IPS-11a (cell line): ENCODE results near the gene CHRNB1.
"Not testable (repeated sequence)": the region's sequence is repeated elsewhere in the genome, so short reads cannot be mapped to it uniquely, and the experiment has no call there.

ENCODE experiments used
- H3K4me3 ChIP-seq: one replicate; pipeline ENCODE4 v1.5.1; 2013; ENCODE audit warnings: low read depth, low read length, control low read depth

CHRNB1 gene

DNA sequence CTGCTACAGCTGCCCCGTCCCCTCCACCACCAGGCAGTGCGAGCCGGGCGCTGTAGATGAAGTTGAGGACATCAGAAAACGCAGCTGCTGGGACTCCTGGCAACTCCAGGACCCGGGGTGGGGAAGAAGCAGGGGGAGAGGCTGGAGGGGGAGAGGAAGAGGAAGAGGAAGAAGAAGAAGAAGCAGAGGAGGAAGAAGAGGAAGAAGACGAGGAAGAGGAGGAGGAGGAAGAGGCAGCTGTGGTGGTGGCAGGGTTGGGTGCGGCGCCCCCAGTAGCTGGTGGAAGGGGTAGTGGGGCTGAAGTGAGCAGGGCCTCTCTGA, 21.4 kb downstream of the CHRNB1 start:
- H3K4me3 ChIP-seq: no peak overlapping the region

DNA sequence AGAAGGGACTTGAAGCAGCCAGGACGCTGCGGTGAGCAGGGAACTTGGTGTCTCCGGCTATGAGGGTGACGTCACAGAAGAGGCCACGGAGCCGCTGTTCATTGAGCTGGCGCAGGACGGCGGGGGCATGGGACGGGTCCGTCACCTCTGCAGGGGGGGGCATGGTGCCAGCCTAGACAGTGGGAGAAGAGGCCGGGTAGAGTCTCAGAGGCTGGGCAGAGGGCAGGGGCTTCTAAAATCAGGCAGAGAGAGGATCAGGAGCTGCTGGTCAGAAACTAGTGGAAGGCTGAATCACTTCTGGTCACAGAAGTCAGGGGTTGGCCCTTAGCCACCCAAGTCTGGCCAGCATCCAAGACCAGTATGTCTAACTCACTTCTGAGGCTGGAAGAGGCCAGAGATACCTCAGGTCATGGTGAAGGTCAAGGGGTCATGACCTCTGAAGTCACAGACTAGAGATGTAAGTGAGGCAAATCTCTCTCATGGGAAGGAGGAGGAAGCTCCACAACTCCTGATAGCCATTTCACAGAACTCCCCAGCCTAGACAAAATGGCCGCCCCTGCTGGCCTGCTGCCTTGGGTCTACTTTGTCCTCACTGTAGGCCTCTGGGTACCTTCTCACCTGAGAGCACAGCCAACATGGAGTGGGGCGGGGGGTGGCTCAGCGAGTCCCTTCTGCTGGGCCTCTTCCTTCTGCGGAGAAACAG, 21.9 kb downstream of the CHRNB1 start:
- no peak overlapping the region for H3K4me3 ChIP-seq

DNA sequence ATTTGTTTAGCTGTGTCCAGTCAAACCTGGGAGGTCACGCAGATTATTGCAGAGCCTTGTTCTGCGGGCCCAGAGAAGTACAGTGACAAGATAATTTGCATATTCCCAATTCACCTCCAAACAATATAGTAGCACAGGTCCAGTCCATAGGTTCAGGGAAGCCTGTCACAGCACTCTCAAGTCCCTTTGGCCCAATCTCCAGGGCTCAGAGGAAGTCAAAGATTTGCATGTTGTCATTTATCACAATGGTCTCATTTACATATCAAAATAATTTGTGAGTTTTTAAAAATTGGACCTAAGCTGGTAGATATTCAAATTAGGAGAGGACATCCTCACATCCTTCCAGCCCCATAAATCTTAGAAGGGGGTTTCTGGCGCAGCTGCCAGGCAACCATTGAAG, 22.6 kb downstream of the CHRNB1 start:
- no peak overlapping the region for H3K4me3 ChIP-seq

DNA sequence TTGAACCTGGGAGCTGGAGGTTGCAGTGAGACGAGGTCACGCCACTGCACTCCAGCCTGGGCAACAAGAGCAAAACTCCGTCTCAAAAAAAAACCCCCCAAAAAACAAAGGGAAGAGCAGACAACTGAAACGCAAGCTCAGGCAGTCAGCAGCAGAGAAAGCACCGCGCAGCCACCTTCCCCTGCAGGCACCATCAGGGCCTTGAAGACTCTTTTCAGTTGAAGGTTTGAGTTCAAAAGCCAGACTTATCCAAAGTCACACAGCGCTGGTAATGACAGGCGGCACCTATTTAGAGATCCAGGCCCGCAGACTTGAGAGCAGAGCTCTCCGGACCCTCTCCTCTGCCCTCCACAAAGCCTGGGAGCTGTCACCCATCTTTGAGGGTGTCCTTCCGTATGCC, 23.4 kb downstream of the CHRNB1 start:
- H3K4me3 ChIP-seq: no peak overlapping the region

DNA sequence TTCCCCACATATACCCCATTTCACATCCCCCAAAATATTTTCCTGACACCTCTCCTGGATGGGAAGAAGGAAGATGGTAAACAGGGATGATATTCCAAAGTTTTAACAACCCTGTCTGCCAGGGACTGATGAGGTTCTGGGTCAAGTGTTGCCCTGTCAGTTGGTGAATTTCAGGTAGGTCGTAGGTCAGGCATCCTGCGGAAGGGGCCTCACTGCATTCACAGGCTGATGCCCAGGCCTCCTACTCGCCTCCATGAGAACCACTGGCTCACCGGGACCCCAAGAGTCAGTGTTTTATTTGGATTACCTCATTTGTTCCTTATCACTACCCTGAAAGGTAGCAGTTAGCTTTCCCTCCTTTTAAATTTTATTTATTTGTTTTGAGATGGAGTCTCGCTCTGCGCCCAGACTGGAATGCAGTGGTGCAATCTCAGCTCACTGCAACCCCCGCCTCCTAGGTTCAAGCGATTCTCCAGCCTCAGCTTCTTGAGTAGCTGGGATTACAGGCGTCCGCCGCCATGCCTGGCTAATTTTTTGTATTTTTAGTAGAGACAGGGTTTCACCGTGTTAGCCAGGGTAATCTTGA, 24.0 kb downstream of the CHRNB1 start:
- no peak overlapping the region for H3K4me3 ChIP-seq

DNA sequence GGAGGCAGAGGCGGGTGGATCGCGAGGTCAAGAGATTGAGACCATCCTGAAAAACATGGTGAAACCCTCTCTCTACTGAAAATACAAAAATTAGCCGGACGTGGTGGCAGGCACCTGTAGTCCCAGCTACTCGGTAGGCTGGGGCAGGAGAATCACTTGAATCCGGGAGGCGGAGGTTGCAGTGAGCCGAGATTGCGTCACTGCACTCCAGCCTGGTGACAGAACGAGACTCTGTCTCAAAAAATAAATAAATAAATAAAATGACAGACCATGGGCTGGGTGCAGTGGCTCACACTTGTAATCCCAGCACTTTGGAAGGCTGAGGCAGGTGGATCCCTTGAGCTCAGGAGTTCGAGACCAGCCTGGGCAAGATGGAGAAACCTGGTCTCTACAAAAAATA, 25.0 kb downstream of the CHRNB1 start:
- not testable (repeated sequence) for H3K4me3 ChIP-seq

DNA sequence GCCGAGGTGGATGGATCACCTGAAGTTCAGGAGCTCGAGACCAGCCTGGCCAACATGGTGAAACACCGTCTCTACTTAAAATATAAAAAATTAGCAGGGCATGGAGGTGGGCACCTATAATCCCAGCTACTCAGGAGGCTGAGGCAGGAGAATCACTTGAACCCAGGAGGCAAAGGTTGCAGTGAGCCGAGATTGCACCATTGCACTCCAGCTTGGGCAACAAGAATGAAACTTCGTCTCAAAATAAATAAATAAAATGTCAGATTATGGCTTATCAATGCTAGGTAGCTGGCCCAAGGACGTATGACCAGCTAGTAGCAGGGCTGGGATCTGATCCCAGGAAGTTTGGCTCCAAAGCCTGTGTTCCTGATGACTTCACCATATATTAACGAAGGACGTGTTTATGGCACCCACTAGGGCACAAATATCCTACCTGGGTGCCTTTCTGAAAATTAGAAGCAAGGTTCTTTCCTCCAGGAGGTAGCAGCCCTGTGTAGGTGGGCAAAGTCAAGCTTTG, 25.7 kb downstream of the CHRNB1 start:
- H3K4me3 ChIP-seq: not testable (repeated sequence)

DNA sequence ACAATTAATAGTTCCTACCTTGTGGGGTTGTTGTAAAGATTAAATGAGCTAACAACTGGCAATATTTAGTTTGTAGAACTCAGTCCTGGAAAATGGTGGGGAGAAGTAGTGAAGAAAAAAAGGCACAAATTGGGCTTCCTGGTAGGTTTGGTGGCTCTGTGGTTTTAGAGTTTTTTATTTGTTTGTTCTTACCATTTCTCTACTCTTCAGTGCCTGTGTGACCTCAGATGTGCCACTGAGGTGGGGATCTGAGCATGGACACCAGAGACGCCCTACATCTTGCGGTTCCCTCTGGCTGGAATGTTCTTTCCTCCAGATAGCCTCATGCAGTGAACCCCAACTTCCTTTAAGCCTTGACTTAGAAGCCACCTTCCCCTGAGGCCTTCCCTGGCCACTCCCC, 26.9 kb downstream of the CHRNB1 start:
- H3K4me3 ChIP-seq: no peak overlapping the region

DNA sequence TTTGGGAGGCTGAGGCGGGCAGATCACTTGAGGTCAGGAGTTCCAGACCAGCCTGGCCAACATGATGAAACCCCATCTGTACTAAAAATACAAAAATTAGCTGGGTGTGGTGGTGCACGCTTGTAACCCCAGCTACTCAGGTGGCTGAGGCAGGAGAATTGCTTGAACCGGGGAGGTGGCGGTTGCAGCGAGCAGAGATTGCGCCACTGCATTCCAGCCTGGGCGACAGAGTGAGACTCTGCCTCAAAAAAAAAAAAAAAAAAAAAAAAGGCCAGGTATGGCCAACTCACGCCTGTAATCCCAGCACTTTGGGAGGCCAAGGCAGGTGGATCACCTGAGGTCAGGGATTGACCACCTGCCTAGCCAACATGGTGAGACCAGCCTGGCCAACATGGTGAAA, 29.9 kb downstream of the CHRNB1 start:
- not testable (repeated sequence) for H3K4me3 ChIP-seq

DNA sequence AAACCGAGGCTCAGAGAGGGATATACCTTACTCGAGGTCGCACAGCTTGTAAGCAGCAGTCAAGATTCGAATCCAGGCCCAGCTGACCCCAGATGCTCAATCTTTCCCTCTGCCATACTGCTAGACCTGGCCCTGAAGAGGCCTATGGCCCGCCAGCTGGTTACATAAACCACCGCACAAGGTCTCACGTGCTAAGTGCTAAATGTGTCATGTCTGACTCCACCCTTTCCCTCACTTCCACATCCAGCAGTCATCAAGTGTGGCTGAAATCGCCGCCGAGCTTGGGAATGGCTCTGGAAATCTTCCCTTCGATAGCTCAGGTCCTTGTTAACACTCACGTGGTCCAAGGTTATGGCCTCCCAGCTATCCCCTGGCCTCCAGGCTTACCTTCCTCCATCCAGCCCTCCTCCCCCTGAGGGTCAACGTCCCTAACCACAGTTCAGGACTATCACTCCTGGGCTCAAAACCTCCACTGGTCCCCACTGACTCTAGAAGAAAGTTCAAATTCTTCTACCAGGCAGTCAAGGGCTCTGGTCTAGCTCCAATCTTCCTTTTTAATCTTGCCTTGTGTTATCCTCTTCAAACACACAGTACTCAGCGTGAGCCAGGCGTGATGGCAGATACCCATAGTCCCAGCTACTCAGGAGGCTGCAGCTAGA, 31.0 kb downstream of the CHRNB1 start:
- no peak overlapping the region for H3K4me3 ChIP-seq

DNA sequence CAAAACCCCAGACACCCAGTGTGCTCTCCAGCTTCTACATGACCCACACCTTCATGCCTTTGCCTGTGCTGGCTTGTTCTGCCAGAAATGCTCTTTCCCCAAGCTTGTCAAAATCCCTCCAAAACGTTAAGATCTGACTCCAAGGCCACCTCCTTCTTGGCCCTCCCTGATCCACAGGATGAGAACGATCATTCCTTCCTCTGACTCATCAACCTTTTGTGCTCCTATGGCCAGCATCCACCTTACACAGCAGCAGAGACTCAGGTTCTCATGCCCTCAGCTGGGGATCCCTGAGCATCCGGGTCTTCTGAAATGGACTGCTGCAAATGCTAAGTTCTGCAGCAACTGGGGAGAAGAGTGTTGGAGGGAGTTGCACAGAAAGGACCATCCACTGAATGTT, 31.6 kb downstream of the CHRNB1 start:
- H3K4me3 ChIP-seq: no peak overlapping the region

DNA sequence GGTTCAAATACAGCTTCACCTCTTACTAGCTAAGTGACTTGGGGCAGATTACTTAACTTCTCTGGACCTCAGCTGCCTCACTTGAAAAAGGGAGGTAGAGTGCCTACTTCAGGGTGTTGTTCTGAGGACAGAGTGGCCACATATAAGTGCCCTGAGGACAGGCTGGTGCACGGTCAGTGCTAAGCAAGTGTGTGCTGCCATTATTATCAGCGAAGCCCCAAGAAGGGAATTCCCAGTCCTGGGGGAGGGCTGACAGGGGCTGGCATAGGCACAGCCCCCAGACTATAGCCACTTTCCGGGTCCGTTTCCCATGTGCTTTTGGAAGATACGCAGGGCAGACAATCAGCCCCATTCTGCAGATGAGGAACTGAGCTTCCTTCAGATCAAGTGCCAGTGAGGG, 32.1 kb downstream of the CHRNB1 start:
- no peak overlapping the region for H3K4me3 ChIP-seq

DNA sequence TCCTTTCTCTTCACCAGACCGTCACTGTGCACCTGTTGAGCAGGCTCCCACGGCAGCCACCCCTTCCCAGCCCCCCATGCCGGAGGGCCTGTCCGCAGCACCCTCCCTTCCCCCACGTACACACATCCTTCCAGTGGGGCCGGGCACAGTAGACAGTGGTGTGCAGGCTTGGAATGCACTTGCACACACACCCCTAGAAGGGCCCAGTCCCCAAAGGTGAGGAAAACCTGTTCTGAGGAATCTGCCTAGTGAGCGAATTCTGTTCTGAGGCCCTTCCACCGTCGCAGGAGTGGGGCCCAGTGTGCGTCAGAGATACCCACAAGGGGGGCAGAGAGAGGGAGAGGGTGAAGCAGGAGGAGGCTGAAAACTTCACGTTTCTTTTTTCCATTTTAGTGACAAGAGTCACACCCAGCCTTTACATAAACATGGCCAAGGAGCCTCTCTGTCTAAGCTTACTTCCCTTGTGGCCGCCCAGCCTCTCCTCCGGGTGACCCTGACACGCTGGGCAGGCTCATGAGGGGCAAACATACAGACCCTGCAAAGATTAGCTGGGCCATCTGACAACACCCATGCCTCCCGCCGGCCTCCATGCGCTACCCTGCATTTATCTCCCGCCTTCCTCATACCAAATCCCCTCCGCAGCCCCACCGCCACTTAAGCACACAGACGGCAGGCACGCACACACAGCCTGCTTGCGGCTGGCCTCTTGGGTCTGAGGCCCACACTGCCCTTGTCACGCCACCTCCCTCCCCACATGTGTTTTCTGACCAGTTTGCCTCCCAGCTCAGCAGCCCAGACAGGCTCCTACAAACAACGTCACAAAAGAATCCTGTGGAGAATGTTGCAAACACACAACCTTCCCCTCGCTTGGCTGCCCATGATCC, 32.8 kb downstream of the CHRNB1 start:
- peak overlapping the region; percentile 56 for H3K4me3 ChIP-seq

DNA sequence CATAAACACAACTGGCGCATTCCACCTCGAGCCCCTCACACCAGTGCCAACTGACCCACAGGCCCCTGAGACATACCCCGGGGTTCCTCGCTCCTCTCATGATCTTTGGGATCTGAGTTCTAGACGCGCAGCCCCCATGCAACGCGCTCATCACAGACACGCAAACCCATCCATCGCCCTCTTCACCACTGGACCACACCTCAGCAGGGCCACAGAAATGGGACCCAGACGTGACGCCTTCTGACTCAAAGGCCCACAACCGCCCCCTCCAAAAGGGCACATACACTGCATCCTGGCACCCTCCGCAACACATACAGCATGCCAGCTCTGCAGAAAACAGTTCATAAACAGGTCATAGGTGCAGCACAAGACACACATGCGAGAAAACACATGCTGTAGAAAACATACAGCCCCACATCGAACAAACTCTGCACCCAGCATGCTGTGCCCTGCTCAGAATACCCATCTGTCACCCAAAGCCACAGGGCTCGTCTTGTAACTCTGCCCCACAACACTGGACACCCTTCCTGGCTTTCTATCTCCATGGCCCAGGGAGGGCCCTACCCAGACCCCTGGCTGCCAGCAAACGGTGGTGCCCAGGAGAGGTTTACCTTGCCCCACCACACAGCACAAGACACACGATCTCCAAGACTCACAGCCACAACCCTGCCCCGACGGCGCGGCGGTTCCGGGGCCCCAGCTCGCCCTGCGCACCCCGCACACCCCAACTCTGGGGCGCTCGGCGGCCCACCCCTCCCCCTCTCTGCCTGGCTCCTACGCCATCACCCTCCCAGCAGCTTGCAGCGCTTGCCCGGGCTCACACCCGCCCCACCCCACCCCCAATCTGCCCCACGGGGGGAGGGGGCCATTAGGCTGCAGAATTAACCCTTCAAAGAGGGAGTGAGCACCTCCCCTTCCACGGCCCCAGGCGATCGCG, 33.7 kb downstream of the CHRNB1 start:
- H3K4me3 ChIP-seq: peak overlapping the region; percentile 56

DNA sequence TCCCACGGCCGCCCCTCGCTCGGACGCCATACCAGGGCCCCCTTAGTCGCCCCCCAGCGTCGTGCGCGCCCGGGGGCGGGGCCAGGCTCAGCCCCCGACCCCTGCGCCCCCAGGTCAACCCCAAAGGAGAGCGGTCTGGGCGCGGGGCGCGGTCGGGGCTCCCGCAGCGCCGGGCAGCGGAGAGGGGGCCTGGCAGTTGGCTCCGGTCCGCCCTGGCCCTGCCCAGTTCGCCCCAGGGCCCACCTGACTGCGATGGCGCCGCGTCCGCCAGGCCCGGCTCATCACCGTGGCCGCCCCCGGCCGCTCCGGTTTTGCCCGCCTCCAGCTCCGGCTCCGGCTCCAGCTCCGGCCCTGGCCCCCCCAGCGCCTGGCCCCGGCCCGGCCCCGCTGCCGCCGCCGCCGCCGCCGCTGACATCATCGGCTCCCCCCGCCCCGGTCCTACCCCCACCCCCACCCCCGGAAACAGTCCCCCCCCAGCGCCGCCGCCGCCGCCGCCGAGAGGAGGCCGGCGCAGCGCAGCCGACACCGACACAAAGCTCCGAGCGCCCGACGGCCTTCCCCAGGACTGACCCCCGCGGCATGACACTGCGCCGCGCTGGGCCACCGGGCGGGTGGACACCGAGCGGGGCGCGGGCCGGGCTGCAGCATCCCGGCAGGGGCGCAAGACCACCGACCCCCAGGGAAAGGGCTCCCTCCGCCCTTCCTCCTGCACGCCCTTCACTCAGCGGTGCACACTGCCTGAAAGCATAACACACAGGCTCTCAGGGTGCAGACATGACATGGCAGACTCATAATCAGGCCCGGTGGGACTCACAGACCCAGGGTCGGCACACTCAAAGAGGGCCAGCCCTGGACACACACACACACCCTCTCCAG, 34.6 kb downstream of the CHRNB1 start, which contains the start of gene ZBTB4:
Gene ZBTB4 (minus strand): TSS at position 419 of the 876 bp plus-strand sequence. CDS start 12,830 bp downstream, outside the sequence.
- peak within 1 kb of the TSS; percentile 56 for H3K4me3 ChIP-seq

DNA sequence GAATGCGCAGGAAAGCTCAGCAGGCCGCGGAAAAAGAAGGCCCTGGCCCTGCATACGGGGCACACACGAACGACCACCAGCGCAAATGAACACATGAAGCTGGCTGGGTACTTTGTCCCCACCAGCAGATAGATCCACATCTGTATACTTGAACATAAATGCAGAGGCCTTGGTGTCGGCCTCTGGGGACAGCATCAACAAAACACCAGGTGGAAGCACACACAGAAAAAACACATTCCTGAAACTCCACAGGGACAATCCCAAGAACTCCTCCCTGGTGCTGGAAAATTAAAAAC, 35.2 kb downstream of the CHRNB1 start:
- H3K4me3 ChIP-seq: peak overlapping the region; percentile 50

DNA sequence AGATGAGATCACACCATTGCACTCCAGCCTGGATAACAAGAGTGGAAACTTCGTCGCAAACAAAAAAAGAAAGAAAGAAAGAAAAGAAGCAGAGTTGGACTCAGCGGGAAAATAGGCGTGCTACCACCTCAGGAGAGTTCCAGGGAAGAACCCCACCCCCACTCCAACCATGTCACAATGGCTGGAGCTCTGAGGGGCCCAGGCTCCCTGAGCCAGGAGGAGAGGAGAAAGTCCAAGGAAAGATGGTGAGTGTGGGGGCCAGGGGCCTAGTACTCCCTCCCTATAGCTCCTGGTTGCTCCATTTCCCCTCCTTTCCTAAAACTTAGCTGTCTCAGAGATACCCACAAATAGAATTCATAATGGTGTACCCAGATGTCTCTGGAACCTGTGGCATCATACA, 36.4 kb downstream of the CHRNB1 start, which contains the start of gene SLC35G6:
Gene SLC35G6 (plus strand): TSS at position 172 of the 400 bp plus-strand sequence. CDS start 71 bp downstream, at position 243.
- H3K4me3 ChIP-seq: not testable (repeated sequence)

DNA sequence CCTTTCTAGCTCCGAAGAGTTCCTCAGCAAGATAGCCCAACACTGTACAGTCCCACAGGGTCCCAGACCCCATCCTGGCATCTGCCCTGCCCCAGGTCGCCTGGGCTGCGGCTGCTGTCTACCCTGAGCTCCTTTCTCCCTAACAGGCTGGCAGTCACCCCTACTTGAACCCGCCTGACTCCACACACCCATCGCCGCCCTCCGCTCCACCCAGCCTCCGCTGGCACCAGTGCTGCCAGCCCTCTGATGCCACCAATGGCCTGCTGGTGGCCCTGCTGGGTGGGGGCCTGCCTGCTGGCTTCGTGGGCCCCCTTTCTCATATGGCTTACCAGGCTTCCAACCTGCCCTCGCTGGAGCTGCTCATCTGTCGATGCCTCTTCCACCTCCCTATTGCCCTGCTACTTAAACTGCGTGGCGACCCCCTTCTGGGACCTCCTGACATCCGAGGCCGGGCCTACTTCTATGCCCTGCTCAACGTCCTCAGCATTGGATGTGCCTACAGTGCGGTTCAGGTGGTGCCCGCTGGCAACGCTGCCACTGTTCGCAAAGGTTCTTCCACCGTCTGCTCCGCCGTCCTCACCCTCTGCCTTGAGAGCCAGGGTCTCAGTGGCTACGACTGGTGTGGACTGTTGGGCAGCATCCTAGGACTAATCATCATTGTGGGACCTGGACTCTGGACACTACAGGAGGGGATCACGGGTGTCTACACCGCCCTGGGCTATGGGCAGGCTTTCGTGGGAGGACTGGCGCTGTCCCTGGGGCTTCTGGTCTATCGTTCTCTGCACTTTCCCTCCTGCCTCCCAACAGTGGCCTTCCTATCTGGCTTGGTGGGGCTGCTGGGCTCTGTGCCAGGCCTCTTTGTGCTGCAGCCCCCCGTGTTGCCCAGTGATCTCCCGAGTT, 37.2 kb downstream of the CHRNB1 start:
- H3K4me3 ChIP-seq: not testable (repeated sequence)
